Measurements from ENCODE around the gene REEP5. TPM values are rescaled to one million over a fixed set of nuclear protein-coding genes. Genes with fewer than 3 reads are reported as not detected.

REEP5 gene
- total and polyA plus RNA-seq, 8 donors = 64.8 to 121 (median 70.5) TPM

DNA sequence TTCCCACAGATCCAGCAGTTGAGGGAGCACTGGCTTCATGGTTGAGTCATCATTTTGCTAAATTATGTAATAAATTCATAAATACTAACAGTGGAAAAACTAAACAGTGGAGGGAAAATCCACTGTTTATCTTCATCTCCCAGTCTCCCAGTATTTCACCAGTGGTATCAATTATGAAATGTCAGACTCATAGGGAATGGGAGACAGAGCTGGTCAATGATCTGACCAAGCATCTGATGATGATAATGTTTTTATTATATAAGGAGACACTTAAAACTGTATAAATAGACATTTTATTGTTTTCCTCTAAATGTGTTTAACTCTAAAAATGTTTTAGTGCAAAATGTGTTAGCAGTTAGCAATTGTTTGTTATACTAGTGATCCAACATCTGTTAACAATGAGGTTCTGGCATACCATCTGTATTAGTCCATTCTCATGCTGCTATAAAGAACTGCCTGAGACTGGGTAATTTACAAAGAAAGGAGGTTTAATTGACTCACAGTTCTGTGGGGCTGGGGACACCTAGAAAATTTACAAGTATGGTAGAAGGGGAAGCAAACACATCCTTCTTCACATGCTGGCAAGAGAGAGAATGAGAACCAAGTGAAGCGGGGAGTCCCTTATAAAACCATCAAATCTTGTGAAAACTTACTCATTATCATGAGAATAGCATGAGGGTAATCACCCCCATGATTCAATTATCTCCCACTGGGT is 11.8 kb upstream of the REEP5 start:
- TF ChIP-seq, protein P1, sequence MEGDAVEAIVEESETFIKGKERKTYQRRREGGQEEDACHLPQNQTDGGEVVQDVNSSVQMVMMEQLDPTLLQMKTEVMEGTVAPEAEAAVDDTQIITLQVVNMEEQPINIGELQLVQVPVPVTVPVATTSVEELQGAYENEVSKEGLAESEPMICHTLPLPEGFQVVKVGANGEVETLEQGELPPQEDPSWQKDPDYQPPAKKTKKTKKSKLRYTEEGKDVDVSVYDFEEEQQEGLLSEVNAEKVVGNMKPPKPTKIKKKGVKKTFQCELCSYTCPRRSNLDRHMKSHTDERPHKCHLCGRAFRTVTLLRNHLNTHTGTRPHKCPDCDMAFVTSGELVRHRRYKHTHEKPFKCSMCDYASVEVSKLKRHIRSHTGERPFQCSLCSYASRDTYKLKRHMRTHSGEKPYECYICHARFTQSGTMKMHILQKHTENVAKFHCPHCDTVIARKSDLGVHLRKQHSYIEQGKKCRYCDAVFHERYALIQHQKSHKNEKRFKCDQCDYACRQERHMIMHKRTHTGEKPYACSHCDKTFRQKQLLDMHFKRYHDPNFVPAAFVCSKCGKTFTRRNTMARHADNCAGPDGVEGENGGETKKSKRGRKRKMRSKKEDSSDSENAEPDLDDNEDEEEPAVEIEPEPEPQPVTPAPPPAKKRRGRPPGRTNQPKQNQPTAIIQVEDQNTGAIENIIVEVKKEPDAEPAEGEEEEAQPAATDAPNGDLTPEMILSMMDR (IDR thresholded peaks at IDR 0.05) = no peak
- Histone ChIP-seq H3K9me3 (no peaks in the 10 kb centered on the region), H3K27ac (no peak overlapping the region), H3K27me3 (no peaks in the 10 kb centered on the region), H3K4me3 (no peak overlapping the region), H3K36me3 (no peaks in the 10 kb centered on the region), H3K4me1 (peaks cover 0 to 10% of the 10 kb centered on the region in 2 donors)
- no peak for ATAC-seq
- intact Hi-C loops (cut with DNase I) = no loop called here
- no peak for DNase-seq

GRCh38 chr5:112933105-112933504 is 11.1 kb upstream of the REEP5 start:
- Histone ChIP-seq H3K4me3 (no peak overlapping the region), H3K27me3 (no peaks in the 10 kb centered on the region), H3K4me1 (peaks cover 0 to 13% of the 10 kb centered on the region in 2 donors), H3K9me3 (no peaks in the 10 kb centered on the region), H3K36me3 (no peaks in the 10 kb centered on the region), H3K27ac (no peak overlapping the region)
- intact Hi-C loops (cut with DNase I) = no loop called here
- ATAC-seq (no peak), DNase-seq (no peak)
- TF ChIP-seq, protein P1 (IDR thresholded peaks at IDR 0.05) = no peak

DNA sequence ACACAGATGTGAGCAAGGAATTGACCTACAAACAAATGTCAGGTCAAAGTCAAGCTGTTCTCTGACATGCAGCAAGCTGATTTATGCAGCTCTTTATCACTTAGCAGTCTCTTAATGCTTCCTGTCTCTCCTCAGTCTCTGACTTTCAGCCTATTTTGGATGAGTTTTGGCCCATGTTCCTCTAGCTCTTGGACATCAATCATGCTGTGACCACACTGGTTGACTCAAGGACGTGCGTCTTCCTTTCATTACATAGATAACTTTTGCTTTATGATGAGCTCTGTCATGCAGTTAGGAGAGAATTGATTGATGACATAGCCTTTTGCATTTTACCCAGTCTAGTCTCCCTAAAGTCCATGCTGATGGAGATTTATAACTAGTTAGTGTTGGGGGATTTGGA is 9.4 kb upstream of the REEP5 start:
- no peak for DNase-seq
- TF ChIP-seq, protein P1 (IDR thresholded peaks at IDR 0.05) = no peak
- intact Hi-C loops (cut with DNase I) = no loop called here
- no peaks in the 10 kb centered on the region for H3K9me3 ChIP-seq
- H3K27me3 ChIP-seq = no peaks in the 10 kb centered on the region
- H3K36me3 ChIP-seq = no peaks in the 10 kb centered on the region
- peaks cover 0 to 20% of the 10 kb centered on the region in 2 donors for H3K4me1 ChIP-seq
- no peak overlapping the region for H3K27ac ChIP-seq
- no peak for ATAC-seq
- H3K4me3 ChIP-seq = no peak overlapping the region

DNA sequence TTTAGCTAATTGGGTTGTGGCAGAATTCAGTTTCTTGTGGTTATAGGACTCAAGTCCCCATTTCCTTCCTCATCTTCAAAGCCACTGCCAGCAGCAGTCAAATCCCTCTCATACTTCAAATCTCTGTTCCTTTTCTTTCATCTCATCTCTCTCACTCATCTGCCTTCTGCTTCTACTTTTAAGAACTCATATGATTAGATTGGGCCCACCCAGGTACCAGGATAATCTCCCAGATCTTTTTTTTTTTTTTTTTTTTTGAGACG is 8.0 kb upstream of the REEP5 start:
- ATAC-seq (no peak), DNase-seq (no peak)
- no peaks in the 10 kb centered on the region for H3K9me3 ChIP-seq
- no peak overlapping the region for H3K4me3 ChIP-seq
- no peaks in the 10 kb centered on the region for H3K27me3 ChIP-seq
- H3K27ac ChIP-seq = peak overlapping the region in 1 of 2 donors; percentile 71
- TF ChIP-seq, protein P1 (IDR thresholded peaks at IDR 0.05) = no peak
- intact Hi-C loops (cut with DNase I) = no loop called here
- no peaks in the 10 kb centered on the region for H3K36me3 ChIP-seq
- peaks cover 0 to 20% of the 10 kb centered on the region in 2 donors for H3K4me1 ChIP-seq

DNA sequence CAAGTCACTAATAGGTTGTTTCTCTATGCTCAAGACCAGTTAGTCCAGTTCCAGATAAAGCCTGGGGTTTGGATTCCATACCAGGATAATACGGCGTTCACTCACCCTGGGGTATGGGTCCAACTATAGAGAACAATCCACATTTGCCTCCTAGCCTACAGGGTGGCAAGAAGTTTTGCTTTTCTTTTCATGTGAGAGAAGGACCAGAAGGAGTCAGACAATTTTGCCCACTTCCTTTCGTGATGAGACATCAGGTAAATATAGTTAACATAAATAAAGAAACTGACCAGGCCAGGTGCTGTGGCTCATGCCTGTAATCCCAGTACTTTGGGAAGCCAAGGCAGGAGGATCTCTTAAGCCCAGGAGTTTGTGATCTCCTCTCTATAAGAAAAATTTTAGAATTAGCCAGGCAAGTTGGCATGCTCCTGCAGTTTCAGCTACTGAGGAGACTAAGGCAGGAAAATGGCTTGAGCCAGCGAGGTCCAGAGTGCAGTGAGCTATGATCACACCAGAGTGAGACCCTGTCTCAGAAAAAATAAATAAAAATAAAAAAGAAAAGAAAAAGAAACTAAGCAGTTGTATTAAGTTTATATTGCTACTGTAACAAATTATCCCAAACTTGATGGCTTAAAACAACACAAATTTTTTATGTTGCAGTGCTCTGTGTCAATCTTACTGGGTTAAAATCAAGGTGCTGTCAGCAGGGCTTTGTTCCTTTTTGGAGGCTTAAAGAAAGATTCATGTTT is 7.5 kb upstream of the REEP5 start:
- Histone ChIP-seq H3K36me3 (no peaks in the 10 kb centered on the region), H3K27me3 (no peaks in the 10 kb centered on the region), H3K4me3 (no peak overlapping the region), H3K4me1 (peaks cover 0 to 20% of the 10 kb centered on the region in 2 donors), H3K9me3 (no peaks in the 10 kb centered on the region), H3K27ac (peak overlapping the region in 1 of 2 donors; percentile 71)
- TF ChIP-seq, protein P1 (IDR thresholded peaks at IDR 0.05) = no peak
- DNase-seq = no peak
- ATAC-seq = no peak
- intact Hi-C loops (cut with DNase I) = no loop called here

Measured in left lung (tissue), 10 donors.